Mucosa of descending colon (tissue), 3 donors: ENCODE data around the gene LAMP2. TPM values are rescaled to one million over a fixed set of nuclear protein-coding genes. Genes with fewer than 3 reads are reported as not detected.

Experiments
- ATAC-seq: fragments of 200-7000 bp; cut with Tn5 transposase; one replicate; pipeline ENCODE4 v1.9.1; 2020; ENCODE audit warnings: mild to moderate bottlenecking, moderate library complexity
- DNase-seq, 3 donors: peaks; one replicate each; pipeline ENCODE4 v3.0.0-alpha.2; 2020
- H3K36me3 ChIP-seq: fragments of 200-600 bp; one replicate; pipeline ENCODE4 v1.8.0; 2021; ENCODE audit warnings: low read depth, mild to moderate bottlenecking
- H3K4me1 ChIP-seq: fragments of 200-600 bp; one replicate; pipeline ENCODE4 v1.8.0; 2021; ENCODE audit warnings: low read depth, mild to moderate bottlenecking
- H3K4me3 ChIP-seq: fragments of 200-600 bp; one replicate; pipeline ENCODE4 v1.8.0; 2021; ENCODE audit warnings: mild to moderate bottlenecking
- H3K9me3 ChIP-seq: fragments of 200-600 bp; one replicate; pipeline ENCODE4 v1.8.0; 2021; ENCODE audit warnings: mild to moderate bottlenecking
- CTCF ChIP-seq: fragments of 200-600 bp; IDR thresholded peaks from one replicate; pipeline ENCODE4 v1.8.0; 2022; ENCODE audit warnings: antibody characterized with exemption, mild to moderate bottlenecking
- intact Hi-C, 2 donors: fragments of 100-400 bp; cut with DNase I in 1 of 2; cut with micrococcal nuclease in 1 of 2; formaldehyde crosslinking; loops; one replicate each; pipeline versions ENCODE4 v1.11.0 to v1.11.1; 2022; cut with DNase I, micrococcal nuclease
- total RNA-seq, 3 donors: library from RNA; stranded (reverse); fragmentation: NEBNext Ultra II Directional in 2 of 3; extraction: Animal tissue kit (Norgen Biotek cat#: 25700) in 2 of 3; gene quantifications; one replicate each; pipeline versions ENCODE4 v1.2.1 to v1.2.4, GENCODE V29; 2021 to 2023
- donor health status: DM: no; HTN: no; CAD: no; lungs with moderate emphysema.
- donor health status: DM: no; HTN: no; CAD: no.
- donor health status: DM: no; HTN: yes; CAD: no.

LAMP2 gene
- total RNA-seq, 3 donors from 2014 or later: 75.1 to 90.0 (median 79.0) TPM

- DNase-seq: no peak
- no peak for TF ChIP-seq CTCF
- Histone ChIP-seq H3K4me1 (no peaks in the 10 kb centered on the region), H3K36me3 (no peaks in the 10 kb centered on the region), H3K9me3 (no peaks in the 10 kb centered on the region), H3K4me3 (no peak overlapping the region)
- intact Hi-C loops: no loop called here
- no peak for ATAC-seq
Measured at GRCh38 chrX:120456973-120457372, 12.1 kb downstream of the LAMP2 start.

GRCh38 chrX:120453985-120454384, 15.1 kb downstream of the LAMP2 start:
- no peaks in the 10 kb centered on the region for H3K9me3 ChIP-seq
- no peak for DNase-seq
- H3K4me1 ChIP-seq: no peaks in the 10 kb centered on the region
- no peaks in the 10 kb centered on the region for H3K36me3 ChIP-seq
- H3K4me3 ChIP-seq: no peak overlapping the region
- TF ChIP-seq CTCF: no peak
- intact Hi-C loops: no loop called here
- ATAC-seq: no peak

GRCh38 chrX:120452131-120452530, 17.0 kb downstream of the LAMP2 start:
- Histone ChIP-seq H3K9me3 (no peaks in the 10 kb centered on the region), H3K4me1 (no peaks in the 10 kb centered on the region), H3K4me3 (no peak overlapping the region), H3K36me3 (no peaks in the 10 kb centered on the region)
- no peak for TF ChIP-seq CTCF
- DNase-seq: peak in 1 of 3 donors; percentile 10
- intact Hi-C loops: no loop called here
- ATAC-seq: peak; percentile 29

GRCh38 chrX:120450163-120450562, 18.9 kb downstream of the LAMP2 start:
- Histone ChIP-seq H3K9me3 (no peaks in the 10 kb centered on the region), H3K4me1 (no peaks in the 10 kb centered on the region), H3K4me3 (no peak overlapping the region), H3K36me3 (no peaks in the 10 kb centered on the region)
- no peak for TF ChIP-seq CTCF
- ATAC-seq (no peak), DNase-seq (no peak)
- intact Hi-C loops: no loop called here

GRCh38 chrX:120446498-120446897, 22.6 kb downstream of the LAMP2 start:
- Histone ChIP-seq H3K9me3 (no peaks in the 10 kb centered on the region), H3K4me3 (no peak overlapping the region), H3K36me3 (no peaks in the 10 kb centered on the region), H3K4me1 (no peaks in the 10 kb centered on the region)
- ATAC-seq (peak; percentile 40), DNase-seq (no peak)
- TF ChIP-seq CTCF: no peak
- intact Hi-C loops: no loop called here

- intact Hi-C loops: no loop called here
- H3K4me1 ChIP-seq: no peaks in the 10 kb centered on the region
- no peak overlapping the region for H3K4me3 ChIP-seq
- no peak for ATAC-seq
- H3K9me3 ChIP-seq: no peaks in the 10 kb centered on the region
- H3K36me3 ChIP-seq: no peaks in the 10 kb centered on the region
- no peak for TF ChIP-seq CTCF
- no peak for DNase-seq
Measured at GRCh38 chrX:120439921-120440320, 29.2 kb downstream of the LAMP2 start.
